Measurements from ENCODE around the gene BPIFB6. TPM values are rescaled to one million over a fixed set of nuclear protein-coding genes. Genes with fewer than 3 reads are reported as not detected.

The BPIFB6 gene
- polyA plus RNA-seq, 2 of the 4 experiments (the other 2 are of a cell fraction) = not detected

GRCh38 chr20:33084722-33085121, 53.3 kb downstream of the BPIFB6 start:
- 57% methylated on average over 15 of the region's 15 CpGs for WGBS (ENCODE audit: missing lambda C conversion rate)
- Histone ChIP-seq H3K4me2 (no peak overlapping the region), H3K4me1 (no peaks in the 10 kb centered on the region), H3K27ac (no peak overlapping the region), H3K9me3 (no peaks in the 10 kb centered on the region), H3K4me3 (no peak overlapping the region)
- ChIA-PET CTCF (interaction anchor here (2.3 kb wide), 1 partner anchor 12 kb away, joined by 8 read pairs; no protein-coding TSS in a partner anchor), POLR2A (no interaction called here)
- ATAC-seq (no peak), FAIRE-seq (no peak), DNase-seq (ENCODE audit: low read depth in 1 of 2, low spot score in 1 of 2) (no peak)
- TF ChIP-seq NR3C1 (IDR thresholded peaks at IDR 0.05) (no peak), RARB (CRISPR knock-in tag; IDR thresholded peaks at IDR 0.05) (no peak), ZNF302 (CRISPR knock-in tag; IDR thresholded peaks at IDR 0.05) (no peak), FOXS1 (CRISPR knock-in tag; IDR thresholded peaks at IDR 0.05) (no peak), CBX2 (IDR thresholded peaks at IDR 0.05; ENCODE audit: borderline replicate concordance, low read depth) (no peak), POLR2AphosphoS2 (conservative IDR thresholded peaks at IDR 0.05; ENCODE audit: low read length) (no peak), CEBPB (IDR thresholded peaks at IDR 0.05) (no peak), POLR2A (IDR thresholded peaks at IDR 0.05; ENCODE audit: low read length) (no peak), USF2 (IDR thresholded peaks at IDR 0.05) (no peak), MAFK (IDR thresholded peaks at IDR 0.05; ENCODE audit: partially characterized antibody) (no peak), EHF (CRISPR knock-in tag; IDR thresholded peaks at IDR 0.05) (no peak), MAX (IDR thresholded peaks at IDR 0.05) (no peak), RFX5 (IDR thresholded peaks at IDR 0.05) (no peak)
- TF ChIP-seq, protein P1, sequence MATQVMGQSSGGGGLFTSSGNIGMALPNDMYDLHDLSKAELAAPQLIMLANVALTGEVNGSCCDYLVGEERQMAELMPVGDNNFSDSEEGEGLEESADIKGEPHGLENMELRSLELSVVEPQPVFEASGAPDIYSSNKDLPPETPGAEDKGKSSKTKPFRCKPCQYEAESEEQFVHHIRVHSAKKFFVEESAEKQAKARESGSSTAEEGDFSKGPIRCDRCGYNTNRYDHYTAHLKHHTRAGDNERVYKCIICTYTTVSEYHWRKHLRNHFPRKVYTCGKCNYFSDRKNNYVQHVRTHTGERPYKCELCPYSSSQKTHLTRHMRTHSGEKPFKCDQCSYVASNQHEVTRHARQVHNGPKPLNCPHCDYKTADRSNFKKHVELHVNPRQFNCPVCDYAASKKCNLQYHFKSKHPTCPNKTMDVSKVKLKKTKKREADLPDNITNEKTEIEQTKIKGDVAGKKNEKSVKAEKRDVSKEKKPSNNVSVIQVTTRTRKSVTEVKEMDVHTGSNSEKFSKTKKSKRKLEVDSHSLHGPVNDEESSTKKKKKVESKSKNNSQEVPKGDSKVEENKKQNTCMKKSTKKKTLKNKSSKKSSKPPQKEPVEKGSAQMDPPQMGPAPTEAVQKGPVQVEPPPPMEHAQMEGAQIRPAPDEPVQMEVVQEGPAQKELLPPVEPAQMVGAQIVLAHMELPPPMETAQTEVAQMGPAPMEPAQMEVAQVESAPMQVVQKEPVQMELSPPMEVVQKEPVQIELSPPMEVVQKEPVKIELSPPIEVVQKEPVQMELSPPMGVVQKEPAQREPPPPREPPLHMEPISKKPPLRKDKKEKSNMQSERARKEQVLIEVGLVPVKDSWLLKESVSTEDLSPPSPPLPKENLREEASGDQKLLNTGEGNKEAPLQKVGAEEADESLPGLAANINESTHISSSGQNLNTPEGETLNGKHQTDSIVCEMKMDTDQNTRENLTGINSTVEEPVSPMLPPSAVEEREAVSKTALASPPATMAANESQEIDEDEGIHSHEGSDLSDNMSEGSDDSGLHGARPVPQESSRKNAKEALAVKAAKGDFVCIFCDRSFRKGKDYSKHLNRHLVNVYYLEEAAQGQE (IDR thresholded peaks at IDR 0.05) = no peak
- TF ChIP-seq, protein P2, sequence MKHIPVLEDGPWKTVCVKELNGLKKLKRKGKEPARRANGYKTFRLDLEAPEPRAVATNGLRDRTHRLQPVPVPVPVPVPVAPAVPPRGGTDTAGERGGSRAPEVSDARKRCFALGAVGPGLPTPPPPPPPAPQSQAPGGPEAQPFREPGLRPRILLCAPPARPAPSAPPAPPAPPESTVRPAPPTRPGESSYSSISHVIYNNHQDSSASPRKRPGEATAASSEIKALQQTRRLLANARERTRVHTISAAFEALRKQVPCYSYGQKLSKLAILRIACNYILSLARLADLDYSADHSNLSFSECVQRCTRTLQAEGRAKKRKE (CRISPR knock-in tag; IDR thresholded peaks at IDR 0.05; ENCODE audit: low read depth) = no peak

GRCh38 chr20:33086052-33086722, 54.7 kb downstream of the BPIFB6 start:
- H3K4me2 ChIP-seq = no peak overlapping the region
- H3K9me3 ChIP-seq = no peaks in the 10 kb centered on the region
- H3K4me3 ChIP-seq = no peak overlapping the region
- FAIRE-seq (no peak), DNase-seq (ENCODE audit: low read depth in 1 of 2, low spot score in 1 of 2) (no peak), ATAC-seq (no peak)
- no peaks in the 10 kb centered on the region for H3K4me1 ChIP-seq
- H3K27ac ChIP-seq = no peak overlapping the region
- 68% methylated on average over 14 of the region's 14 CpGs for WGBS (ENCODE audit: missing lambda C conversion rate)
- ChIA-PET CTCF (interaction anchor here (1.5 to 3.4 kb wide), 2 partner anchors 9 to 10 kb away, joined by 5 to 15 read pairs; no protein-coding TSS in a partner anchor), POLR2A (no interaction called here)
- no peak for TF ChIP-seq ZC3H11A (IDR thresholded peaks at IDR 0.05)
- TF ChIP-seq POLR2A (IDR thresholded peaks at IDR 0.05; ENCODE audit: low read length) = no peak
- TF ChIP-seq FOSB (CRISPR knock-in tag; IDR thresholded peaks at IDR 0.05) = no peak
- TF ChIP-seq EP300 (IDR thresholded peaks at IDR 0.05) = no peak
- peak; percentile 57 for TF ChIP-seq ZFP36 (IDR thresholded peaks at IDR 0.05; ENCODE audit: borderline replicate concordance, partially characterized antibody)
- TF ChIP-seq CHD2 (IDR thresholded peaks at IDR 0.05; ENCODE audit: low read length, partially characterized antibody) = no peak
- TF ChIP-seq NFE2L2 (conservative IDR thresholded peaks at IDR 0.05; ENCODE audit: low read length) = no peak
- TF ChIP-seq ZNF302 (CRISPR knock-in tag; IDR thresholded peaks at IDR 0.05) = no peak
- TF ChIP-seq RCOR1 (IDR thresholded peaks at IDR 0.05; ENCODE audit: low read depth, low read length) = no peak

Data from A549 (cell line).